Panc1 (cell line): ENCODE results near the gene FZD7.

Experiments
- POLR2AphosphoS5 ChIP-seq: IDR thresholded peaks from 2 replicates; pipeline ENCODE4 v1.6.1; 2012; ENCODE audit warnings: mild to moderate bottlenecking, low read depth, low read length, moderate library complexity
- REST ChIP-seq, 2 experiments: IDR thresholded peaks; 2 replicates each; pipeline ENCODE4 v1.6.1; 2011 to 2012; ENCODE audit warnings: low read depth in 2 of 2, control low read depth in 1 of 2, low read length in 1 of 2, mild to moderate bottlenecking in 1 of 2, moderate library complexity in 1 of 2; ENCODE audit not compliant: insufficient read depth in 1 of 2
- SIN3A ChIP-seq: IDR thresholded peaks from 2 replicates; pipeline ENCODE4 v1.6.1; 2012; ENCODE audit warnings: low read depth, mild to moderate bottlenecking, low read length, moderate library complexity, borderline replicate concordance; ENCODE audit not compliant: insufficient read depth
- TCF7L2 ChIP-seq: IDR thresholded peaks from 2 replicates; pipeline ENCODE4 v1.6.1; 2011; ENCODE audit warnings: mild to moderate bottlenecking, low read depth, low read length, inconsistent platforms
- TF ChIP-seq, protein P1 (sequence below): fragments of 450-650 bp; IDR thresholded peaks from 2 replicates; pipeline ENCODE4 v1.5.1; 2017; ENCODE audit warnings: mild to moderate bottlenecking

DNA sequence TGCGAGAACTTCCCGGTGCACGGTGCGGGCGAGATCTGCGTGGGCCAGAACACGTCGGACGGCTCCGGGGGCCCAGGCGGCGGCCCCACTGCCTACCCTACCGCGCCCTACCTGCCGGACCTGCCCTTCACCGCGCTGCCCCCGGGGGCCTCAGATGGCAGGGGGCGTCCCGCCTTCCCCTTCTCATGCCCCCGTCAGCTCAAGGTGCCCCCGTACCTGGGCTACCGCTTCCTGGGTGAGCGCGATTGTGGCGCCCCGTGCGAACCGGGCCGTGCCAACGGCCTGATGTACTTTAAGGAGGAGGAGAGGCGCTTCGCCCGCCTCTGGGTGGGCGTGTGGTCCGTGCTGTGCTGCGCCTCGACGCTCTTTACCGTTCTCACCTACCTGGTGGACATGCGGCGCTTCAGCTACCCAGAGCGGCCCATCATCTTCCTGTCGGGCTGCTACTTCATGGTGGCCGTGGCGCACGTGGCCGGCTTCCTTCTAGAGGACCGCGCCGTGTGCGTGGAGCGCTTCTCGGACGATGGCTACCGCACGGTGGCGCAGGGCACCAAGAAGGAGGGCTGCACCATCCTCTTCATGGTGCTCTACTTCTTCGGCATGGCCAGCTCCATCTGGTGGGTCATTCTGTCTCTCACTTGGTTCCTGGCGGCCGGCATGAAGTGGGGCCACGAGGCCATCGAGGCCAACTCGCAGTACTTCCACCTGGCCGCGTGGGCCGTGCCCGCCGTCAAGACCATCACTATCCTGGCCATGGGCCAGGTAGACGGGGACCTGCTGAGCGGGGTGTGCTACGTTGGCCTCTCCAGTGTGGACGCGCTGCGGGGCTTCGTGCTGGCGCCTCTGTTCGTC lies 1.7 kb downstream of the FZD7 start:
- TF ChIP-seq, protein P1, sequence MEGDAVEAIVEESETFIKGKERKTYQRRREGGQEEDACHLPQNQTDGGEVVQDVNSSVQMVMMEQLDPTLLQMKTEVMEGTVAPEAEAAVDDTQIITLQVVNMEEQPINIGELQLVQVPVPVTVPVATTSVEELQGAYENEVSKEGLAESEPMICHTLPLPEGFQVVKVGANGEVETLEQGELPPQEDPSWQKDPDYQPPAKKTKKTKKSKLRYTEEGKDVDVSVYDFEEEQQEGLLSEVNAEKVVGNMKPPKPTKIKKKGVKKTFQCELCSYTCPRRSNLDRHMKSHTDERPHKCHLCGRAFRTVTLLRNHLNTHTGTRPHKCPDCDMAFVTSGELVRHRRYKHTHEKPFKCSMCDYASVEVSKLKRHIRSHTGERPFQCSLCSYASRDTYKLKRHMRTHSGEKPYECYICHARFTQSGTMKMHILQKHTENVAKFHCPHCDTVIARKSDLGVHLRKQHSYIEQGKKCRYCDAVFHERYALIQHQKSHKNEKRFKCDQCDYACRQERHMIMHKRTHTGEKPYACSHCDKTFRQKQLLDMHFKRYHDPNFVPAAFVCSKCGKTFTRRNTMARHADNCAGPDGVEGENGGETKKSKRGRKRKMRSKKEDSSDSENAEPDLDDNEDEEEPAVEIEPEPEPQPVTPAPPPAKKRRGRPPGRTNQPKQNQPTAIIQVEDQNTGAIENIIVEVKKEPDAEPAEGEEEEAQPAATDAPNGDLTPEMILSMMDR, result peak; percentile 73
- TF ChIP-seq REST (IDR thresholded peaks at IDR 0.05; ENCODE audit: insufficient read depth in 1 of 2, low read depth in 2 of 2, low read length in 1 of 2) (no peak), POLR2AphosphoS5 (no peak), TCF7L2 (no peak), SIN3A (no peak)
